Measurements from ENCODE around the gene CNR2.
"Not testable (repeated sequence)": the region's sequence is repeated elsewhere in the genome, so short reads cannot be mapped to it uniquely, and the experiment has no call there.

Gene CNR2

GRCh38 chr1:23882746-23883145 is 30.4 kb downstream of the CNR2 start:
- DNase-seq, result no peak

GRCh38 chr1:23879809-23880208 is 33.4 kb downstream of the CNR2 start:
- no peak for DNase-seq

- DNase-seq, result no peak
Observed at GRCh38 chr1:23878668-23879067, 34.5 kb downstream of the CNR2 start.

GRCh38 chr1:23875382-23875781 is 37.8 kb downstream of the CNR2 start:
- no peak for DNase-seq

- DNase-seq, result no peak
Observed at GRCh38 chr1:23872421-23872820, 40.7 kb downstream of the CNR2 start.

- no peak for DNase-seq
Observed at GRCh38 chr1:23869051-23869450, 44.1 kb downstream of the CNR2 start.

GRCh38 chr1:23868557-23869016 is 44.6 kb downstream of the CNR2 start:
- DNase-seq, result no peak

- DNase-seq, result peak; percentile 94
Observed at GRCh38 chr1:23867895-23868556, 45.1 kb downstream of the CNR2 start, which contains the start of gene FUCA1. FUCA1 (minus strand) TSS chr1:23868290; CDS start chr1:23868286, 4 bp downstream.

GRCh38 chr1:23867542-23867894 is 45.6 kb downstream of the CNR2 start:
- no peak for DNase-seq

GRCh38 chr1:23865543-23865930 is 47.6 kb downstream of the CNR2 start:
- DNase-seq, result no peak

- no peak for DNase-seq
Observed at GRCh38 chr1:23864801-23865542, 48.2 kb downstream of the CNR2 start.

GRCh38 chr1:23862640-23863039 is 50.5 kb downstream of the CNR2 start:
- DNase-seq, result no peak

GRCh38 chr1:23854568-23854967 is 58.6 kb downstream of the CNR2 start:
- no peak for DNase-seq

- DNase-seq, result not testable (repeated sequence)
Observed at GRCh38 chr1:23853124-23853523, 60.0 kb downstream of the CNR2 start.

GRCh38 chr1:23851406-23851805 is 61.8 kb downstream of the CNR2 start:
- DNase-seq, result not testable (repeated sequence)

- no peak for DNase-seq
Observed at GRCh38 chr1:23848673-23849616, 64.2 kb downstream of the CNR2 start.

- DNase-seq, result not testable (repeated sequence)
Observed at GRCh38 chr1:23847482-23848095, 65.6 kb downstream of the CNR2 start.

GRCh38 chr1:23845163-23845562 is 68.0 kb downstream of the CNR2 start:
- no peak for DNase-seq

- no peak for DNase-seq
Observed at GRCh38 chr1:23843644-23844043, 69.5 kb downstream of the CNR2 start.

GRCh38 chr1:23838401-23838866 is 74.7 kb downstream of the CNR2 start:
- peak; percentile 64 for DNase-seq

GRCh38 chr1:23837908-23838307 is 75.3 kb downstream of the CNR2 start:
- no peak for DNase-seq

GRCh38 chr1:23836037-23836436 is 77.1 kb downstream of the CNR2 start:
- DNase-seq, result no peak

GRCh38 chr1:23834156-23834555 is 79.0 kb downstream of the CNR2 start:
- not testable (repeated sequence) for DNase-seq
